PC-9 (cell line): ENCODE measurements around the gene CENPB. TPM values are rescaled to one million over a fixed set of nuclear protein-coding genes. Genes with fewer than 3 reads are reported as not detected.

ENCODE experiments used
- BruUV-seq: library from RNA; stranded (reverse); fragments of 400-500 nt; replicated peaks from 2 replicates; lab custom pipeline; 2021; lab: Mats Ljungman, UMichigan
- CTCF ChIA-PET: fragments of 300-600 bp; sonication (Branson Sonifier 250); formaldehyde crosslinking; loops from one replicate; lab custom pipeline; 2022; ENCODE audit warnings: antibody characterized with exemption; lab: Charles Lee
- POLR2A ChIA-PET: fragments of 300-600 bp; sonication (Branson Sonifier 250); formaldehyde crosslinking; loops from one replicate; lab custom pipeline; 2022; ENCODE audit warnings: antibody characterized with exemption; ENCODE audit not compliant: unreplicated experiment; lab: Charles Lee
- DNase-seq, 2 experiments: peaks; one replicate each; pipeline versions ENCODE4 v3.0.0 to v3.0.0-alpha.2; 2015 to 2022; ENCODE audit warnings: mixed read lengths in 1 of 2
- H2AFZ ChIP-seq: fragments of 200-600 bp; sonication (generic); 2 replicates; pipeline ENCODE4 v1.8.1; 2017; ENCODE audit warnings: antibody characterized with exemption
- H3F3A ChIP-seq: fragments of 200-600 bp; sonication (generic); 2 replicates; pipeline ENCODE4 v1.8.1; 2017; ENCODE audit warnings: antibody characterized with exemption, mild to moderate bottlenecking, low read depth; ENCODE audit not compliant: insufficient read depth
- H3K27ac ChIP-seq: fragments of 200-600 bp; sonication (generic); 2 replicates; pipeline ENCODE4 v1.6.1; 2016; ENCODE audit warnings: mixed run types
- H3K27me3 ChIP-seq: fragments of 200-600 bp; sonication (generic); 2 replicates; pipeline ENCODE4 v1.6.1; 2016; ENCODE audit warnings: low read depth, mixed run types; ENCODE audit not compliant: insufficient read depth
- H3K36me3 ChIP-seq: fragments of 200-600 bp; sonication (generic); 2 replicates; pipeline ENCODE4 v1.6.1; 2016; ENCODE audit warnings: low read depth, mixed run types
- H3K4me1 ChIP-seq: fragments of 200-600 bp; sonication (generic); replicated peaks from 2 replicates; pipeline ENCODE4 v1.6.1; 2016; ENCODE audit warnings: mixed run types; ENCODE audit not compliant: insufficient read depth
- H3K4me2 ChIP-seq: fragments of 200-600 bp; sonication (generic); 2 replicates; pipeline ENCODE4 v1.6.1; 2017; ENCODE audit warnings: mixed run types
- H3K4me3 ChIP-seq: fragments of 200-600 bp; sonication (generic); 2 replicates; pipeline ENCODE4 v1.6.1; 2016; ENCODE audit warnings: mixed run types
- H3K79me2 ChIP-seq: fragments of 200-600 bp; sonication (generic); 2 replicates; pipeline ENCODE4 v1.6.1; 2017; ENCODE audit warnings: low read depth, mixed run types
- H3K9me2 ChIP-seq: fragments of 200-600 bp; sonication (generic); 2 replicates; pipeline ENCODE4 v1.8.1; 2017; ENCODE audit warnings: mild to moderate bottlenecking; ENCODE audit not compliant: insufficient read depth
- H3K9me3 ChIP-seq: fragments of 200-600 bp; sonication (generic); 2 replicates; pipeline ENCODE4 v1.8.1; 2016; ENCODE audit warnings: low read depth; ENCODE audit not compliant: insufficient read depth
- H4K20me1 ChIP-seq: fragments of 200-600 bp; sonication (generic); 2 replicates; pipeline ENCODE4 v1.8.1; 2017; ENCODE audit not compliant: insufficient read depth
- EZH2 ChIP-seq: fragments of 200-600 bp; sonication (generic); IDR thresholded peaks from 2 replicates; pipeline ENCODE4 v1.8.0; 2017; ENCODE audit warnings: antibody characterized with exemption, low read depth
- intact Hi-C: fragments of 100-400 bp; cut with micrococcal nuclease; formaldehyde crosslinking; loops from one replicate; pipeline ENCODE4 v1.10.0; 2022; ENCODE audit not compliant: unreplicated experiment
- total RNA-seq: library from RNA; stranded (reverse); gene quantifications from 2 replicates; pipeline ENCODE4 v1.2.3, GENCODE V29; 2021
- TF ChIP-seq, protein P1 (sequence below): fragments of 200-600 bp; sonication (generic); conservative IDR thresholded peaks from 2 replicates; pipeline ENCODE4 v1.6.1; 2017; ENCODE audit warnings: mixed run types, antibody characterized with exemption, mild to moderate bottlenecking, moderate library complexity

The CENPB gene
- total RNA-seq, 1 experiment from 2014 or later: 70.8 TPM

DNA sequence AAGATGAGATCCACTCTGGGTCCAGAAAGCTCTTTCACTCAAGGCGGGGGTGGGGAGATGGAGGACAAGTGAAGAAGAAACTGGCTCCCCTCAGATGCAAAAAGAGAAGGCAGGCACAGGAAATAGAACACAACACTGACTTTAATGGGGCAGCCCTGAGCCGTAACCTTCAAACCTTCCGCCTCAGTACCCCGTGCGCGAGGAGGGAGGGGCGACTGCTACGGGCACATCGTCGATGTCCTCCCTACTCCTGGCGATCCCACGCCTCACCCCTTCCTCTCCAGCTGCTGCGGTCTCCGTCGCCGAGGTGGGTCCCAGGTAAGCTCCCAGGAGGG, 9.2 kb downstream of the CENPB start:
- TF ChIP-seq EZH2: no peak
- TF ChIP-seq, protein P1, sequence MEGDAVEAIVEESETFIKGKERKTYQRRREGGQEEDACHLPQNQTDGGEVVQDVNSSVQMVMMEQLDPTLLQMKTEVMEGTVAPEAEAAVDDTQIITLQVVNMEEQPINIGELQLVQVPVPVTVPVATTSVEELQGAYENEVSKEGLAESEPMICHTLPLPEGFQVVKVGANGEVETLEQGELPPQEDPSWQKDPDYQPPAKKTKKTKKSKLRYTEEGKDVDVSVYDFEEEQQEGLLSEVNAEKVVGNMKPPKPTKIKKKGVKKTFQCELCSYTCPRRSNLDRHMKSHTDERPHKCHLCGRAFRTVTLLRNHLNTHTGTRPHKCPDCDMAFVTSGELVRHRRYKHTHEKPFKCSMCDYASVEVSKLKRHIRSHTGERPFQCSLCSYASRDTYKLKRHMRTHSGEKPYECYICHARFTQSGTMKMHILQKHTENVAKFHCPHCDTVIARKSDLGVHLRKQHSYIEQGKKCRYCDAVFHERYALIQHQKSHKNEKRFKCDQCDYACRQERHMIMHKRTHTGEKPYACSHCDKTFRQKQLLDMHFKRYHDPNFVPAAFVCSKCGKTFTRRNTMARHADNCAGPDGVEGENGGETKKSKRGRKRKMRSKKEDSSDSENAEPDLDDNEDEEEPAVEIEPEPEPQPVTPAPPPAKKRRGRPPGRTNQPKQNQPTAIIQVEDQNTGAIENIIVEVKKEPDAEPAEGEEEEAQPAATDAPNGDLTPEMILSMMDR: no peak
- H4K20me1 ChIP-seq: 0 out of 2 replicates have a peak, but pooled peaks cover 7% of the 10 kb centered on the region
- no peak overlapping the region for H2AFZ ChIP-seq
- H3K27me3 ChIP-seq: no peaks in the 10 kb centered on the region
- ChIA-PET CTCF (no interaction called here), POLR2A (interaction anchor here (0.6 to 0.8 kb wide), 2 partner anchors 323 to 384 kb away, joined by 4 to 7 read pairs; no protein-coding TSS in a partner anchor)
- no peaks in the 10 kb centered on the region for H3K9me3 ChIP-seq
- DNase-seq: no peak
- intact Hi-C loops: no loop called here
- H3K79me2 ChIP-seq: no peaks in the 10 kb centered on the region
- peak overlapping the region; percentile 38; the same call in 1 of the 2 replicates for H3K4me2 ChIP-seq
- H3K4me1 ChIP-seq: peaks cover 6% of the 10 kb centered on the region
- no peaks in the 10 kb centered on the region for H3K36me3 ChIP-seq
- H3K27ac ChIP-seq: no peak overlapping the region
- no TSS peak for BruUV-seq
- no peak overlapping the region for H3K4me3 ChIP-seq
- peaks cover 9% of the 10 kb centered on the region; the same call in 1 of the 2 replicates for H3F3A ChIP-seq
- no peaks in the 10 kb centered on the region for H3K9me2 ChIP-seq

DNA sequence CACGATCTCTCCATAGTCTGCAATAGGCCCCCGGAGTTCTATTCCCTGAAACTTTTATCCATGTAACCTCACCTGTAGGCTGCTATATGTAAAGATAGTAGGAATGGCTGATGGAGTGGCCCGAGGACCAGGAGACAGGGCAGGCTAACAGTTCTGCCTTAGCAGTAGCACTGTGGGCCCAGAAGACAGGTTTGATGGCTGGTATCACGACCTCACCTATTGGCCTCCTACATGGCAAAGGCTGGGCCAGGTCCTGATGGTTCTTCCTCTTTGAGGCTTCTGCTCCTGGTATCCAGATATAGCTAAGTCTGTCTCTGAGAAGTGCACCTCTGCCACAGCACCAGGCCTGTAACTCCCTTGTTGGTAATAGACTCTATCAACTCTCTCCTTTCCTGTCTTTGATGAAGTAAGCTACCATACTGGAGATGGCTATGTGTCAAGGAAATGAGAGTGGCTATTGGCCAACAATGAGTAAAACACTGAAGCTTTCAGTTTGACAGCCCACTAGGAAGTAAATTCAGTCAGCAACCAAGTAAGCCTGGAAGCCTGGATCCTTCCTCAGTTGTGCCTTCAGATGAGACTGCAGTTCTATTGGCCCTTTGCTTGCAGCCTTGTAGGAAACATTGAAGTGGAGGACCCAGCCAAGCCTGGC, 11.0 kb downstream of the CENPB start:
- intact Hi-C loops: no loop called here
- no TSS peak for BruUV-seq

DNA sequence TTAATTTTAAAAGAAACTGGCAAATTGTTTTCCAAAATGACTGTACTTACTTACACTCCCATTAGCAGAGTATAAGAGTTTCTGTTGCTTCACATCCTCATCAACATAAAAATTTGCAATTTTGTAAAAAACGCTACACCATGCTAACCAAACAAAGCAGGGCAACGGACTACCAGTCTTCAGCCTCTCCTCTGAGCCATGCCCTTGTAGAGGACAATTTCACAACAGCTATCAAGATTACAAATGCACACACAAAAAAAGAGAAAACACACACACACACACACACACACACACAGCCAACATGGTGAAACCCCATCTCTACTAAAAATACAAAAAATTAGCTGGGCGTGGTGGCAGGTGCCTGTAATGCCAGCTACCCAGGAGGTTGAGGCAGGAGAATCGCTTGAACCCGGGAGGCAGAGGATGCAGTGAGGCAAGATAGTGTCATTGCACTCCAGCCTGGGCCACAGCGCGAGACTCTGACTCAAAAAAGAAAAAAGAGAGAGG, 14.9 kb downstream of the CENPB start:
- POLR2A ChIA-PET: interaction anchor here (0.7 kb wide), 1 partner anchor 27 kb away, joined by 6 read pairs; no protein-coding TSS in a partner anchor
- intact Hi-C loops: no loop called here
- CTCF ChIA-PET: no interaction called here
- H3K4me2 ChIP-seq: no peak overlapping the region
- no peaks in the 10 kb centered on the region; the same call in 1 of the 2 replicates for H4K20me1 ChIP-seq
- DNase-seq: no peak
- H3K79me2 ChIP-seq: peaks cover 9% of the 10 kb centered on the region
- H3K9me3 ChIP-seq: no peaks in the 10 kb centered on the region
- H3K4me1 ChIP-seq: peaks cover 19% of the 10 kb centered on the region
- no peak overlapping the region for H3K27ac ChIP-seq
- no peaks in the 10 kb centered on the region for H3K27me3 ChIP-seq
- no peak overlapping the region for H2AFZ ChIP-seq
- H3K9me2 ChIP-seq: no peaks in the 10 kb centered on the region
- BruUV-seq: no TSS peak
- no peak overlapping the region for H3K4me3 ChIP-seq
- TF ChIP-seq, protein P1: no peak
- no peak for TF ChIP-seq EZH2
- no peaks in the 10 kb centered on the region for H3K36me3 ChIP-seq
- peaks cover 22% of the 10 kb centered on the region for H3F3A ChIP-seq

More for the DNA sequence above, 11.0 kb downstream of the CENPB start:
- POLR2A ChIA-PET: interaction anchor here (0.6 kb wide), 1 partner anchor 8 kb away, joined by 3 read pairs; the partner anchor contains the start of gene ADISSP
- H3K4me3 ChIP-seq: no peak overlapping the region
- H3K27me3 ChIP-seq: no peaks in the 10 kb centered on the region
- no peaks in the 10 kb centered on the region for H3F3A ChIP-seq
- no peak for DNase-seq
- H2AFZ ChIP-seq: no peak overlapping the region
- CTCF ChIA-PET: no interaction called here
- no peaks in the 10 kb centered on the region for H3K79me2 ChIP-seq
- no peaks in the 10 kb centered on the region for H3K9me3 ChIP-seq
- no peak overlapping the region for H3K4me2 ChIP-seq
- no peak for TF ChIP-seq EZH2
- TF ChIP-seq, protein P1: no peak
- H4K20me1 ChIP-seq: no peaks in the 10 kb centered on the region
- H3K27ac ChIP-seq: no peak overlapping the region
- no peaks in the 10 kb centered on the region for H3K9me2 ChIP-seq
- H3K36me3 ChIP-seq: no peaks in the 10 kb centered on the region
- peaks cover 3% of the 10 kb centered on the region for H3K4me1 ChIP-seq
